ENCODE measurements around the gene PRDM16.

PRDM16 gene

DNA sequence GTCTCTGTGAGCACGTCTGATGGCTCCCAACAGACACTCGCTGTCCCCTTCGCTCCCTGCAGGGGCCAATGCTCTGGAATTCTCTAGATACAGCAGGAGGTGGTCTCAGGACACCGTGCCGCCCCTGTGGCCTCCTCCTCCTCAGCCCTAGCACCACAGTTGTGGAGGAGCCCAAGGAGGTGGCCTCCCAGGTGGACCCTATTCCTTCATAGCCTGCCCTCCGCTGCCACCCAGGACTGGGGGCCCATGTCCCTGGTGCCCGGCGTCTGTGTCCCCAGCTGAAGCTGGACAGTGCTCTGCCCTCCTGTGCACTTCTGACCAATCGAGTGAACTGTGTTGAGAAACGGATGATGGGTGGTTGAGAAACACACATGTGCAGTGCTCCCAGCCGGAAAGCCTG lies 235.7 kb downstream of the PRDM16 start:
- Histone ChIP-seq H3K9me3 (ENCODE audit: control insufficient read depth, low read length) (no peaks in the 10 kb centered on the region), H3K36me3 (ENCODE audit: control insufficient read depth, insufficient read depth, low read length) (no peaks in the 10 kb centered on the region), H3K9ac (ENCODE audit: low read length) (no peak overlapping the region), H3K4me3 (ENCODE audit: low read length) (no peak overlapping the region), H3K27me3 (ENCODE audit: control insufficient read depth, insufficient read depth, low read length) (no peaks in the 10 kb centered on the region), H3K4me1 (ENCODE audit: control insufficient read depth, insufficient read depth, low read length) (no peaks in the 10 kb centered on the region)

DNA sequence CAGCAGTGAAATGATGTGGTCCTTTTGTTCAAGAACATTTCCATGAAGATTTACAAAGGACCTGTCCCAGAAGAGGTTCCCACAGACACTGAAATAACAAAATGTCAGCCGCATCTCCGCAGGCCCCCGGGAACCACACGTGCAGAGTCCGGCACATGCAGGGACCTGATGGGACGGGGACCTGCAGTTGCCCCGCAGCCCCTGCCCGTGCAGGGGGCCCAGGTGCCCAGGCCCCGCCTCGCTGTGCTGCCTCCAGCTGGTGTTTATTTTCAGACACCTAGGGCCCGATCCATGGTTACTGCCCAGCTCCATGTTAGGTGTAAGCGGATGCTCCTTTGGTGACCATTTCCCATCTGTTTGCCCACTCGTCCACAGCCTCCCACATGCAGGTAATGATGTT lies 236.2 kb downstream of the PRDM16 start:
- Histone ChIP-seq H3K27me3 (ENCODE audit: control insufficient read depth, insufficient read depth, low read length) (no peaks in the 10 kb centered on the region), H3K4me1 (ENCODE audit: control insufficient read depth, insufficient read depth, low read length) (no peaks in the 10 kb centered on the region), H3K4me3 (ENCODE audit: low read length) (no peak overlapping the region), H3K9ac (ENCODE audit: low read length) (no peak overlapping the region), H3K9me3 (ENCODE audit: control insufficient read depth, low read length) (no peaks in the 10 kb centered on the region), H3K36me3 (ENCODE audit: control insufficient read depth, insufficient read depth, low read length) (no peaks in the 10 kb centered on the region)

DNA sequence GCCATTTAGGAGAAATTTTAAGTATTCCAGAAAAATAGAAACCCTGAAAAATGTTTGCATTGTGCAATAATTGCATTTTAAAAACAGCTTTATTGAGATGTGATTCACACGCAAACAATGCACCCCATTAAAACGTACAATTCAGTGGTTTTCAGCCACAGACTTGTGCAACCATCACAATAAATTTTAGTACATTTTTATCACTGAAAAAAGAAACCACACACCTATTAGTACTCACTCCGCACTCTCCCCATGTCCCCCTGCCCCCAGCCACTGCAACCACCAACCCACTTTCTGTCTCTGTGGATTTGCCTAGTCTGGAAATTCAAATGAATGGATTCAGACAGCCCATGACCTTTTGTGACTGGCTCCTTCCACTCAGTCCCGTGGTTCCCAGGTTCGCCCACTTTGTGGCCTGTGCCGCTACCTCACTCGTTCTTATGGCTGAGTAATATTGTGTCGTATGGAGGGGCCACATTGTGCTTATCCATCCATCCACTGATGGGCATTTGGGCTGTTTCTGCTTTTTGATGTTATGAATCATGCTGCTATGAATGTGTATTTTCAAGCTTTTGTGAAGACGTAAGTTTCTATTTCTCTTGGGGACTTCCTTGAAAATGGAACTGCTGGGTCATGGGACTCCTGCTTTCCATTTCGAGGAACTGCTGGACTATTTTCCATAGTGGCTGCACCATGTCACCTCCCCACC lies 237.7 kb downstream of the PRDM16 start:
- no peak overlapping the region for H3K4me3 ChIP-seq (ENCODE audit: low read length)
- H3K27me3 ChIP-seq (ENCODE audit: control insufficient read depth, insufficient read depth, low read length) = no peaks in the 10 kb centered on the region
- no peaks in the 10 kb centered on the region for H3K4me1 ChIP-seq (ENCODE audit: control insufficient read depth, insufficient read depth, low read length)
- no peaks in the 10 kb centered on the region for H3K36me3 ChIP-seq (ENCODE audit: control insufficient read depth, insufficient read depth, low read length)
- no peak overlapping the region for H3K9ac ChIP-seq (ENCODE audit: low read length)
- no peaks in the 10 kb centered on the region for H3K9me3 ChIP-seq (ENCODE audit: control insufficient read depth, low read length)

DNA sequence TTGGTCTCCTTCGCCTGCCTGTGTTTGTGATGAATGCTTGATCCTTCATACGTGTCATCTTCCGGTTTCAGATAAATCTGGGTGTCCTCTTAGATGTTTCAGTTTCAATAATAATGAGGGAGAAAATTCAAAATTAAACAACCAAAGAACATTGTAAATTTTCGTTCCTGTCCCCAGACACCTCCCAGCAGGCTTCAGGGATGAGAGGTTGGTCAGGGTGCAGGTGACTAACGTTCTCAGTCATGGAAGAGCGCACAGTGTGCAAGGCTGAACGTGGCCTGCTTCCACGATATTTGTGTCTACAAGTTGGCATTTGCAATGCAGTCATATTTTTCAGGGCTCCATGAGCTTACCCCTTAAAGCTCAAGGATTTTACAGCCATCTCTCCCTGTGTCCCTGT lies 238.4 kb downstream of the PRDM16 start:
- no peaks in the 10 kb centered on the region for H3K36me3 ChIP-seq (ENCODE audit: control insufficient read depth, insufficient read depth, low read length)
- no peaks in the 10 kb centered on the region for H3K9me3 ChIP-seq (ENCODE audit: control insufficient read depth, low read length)
- H3K9ac ChIP-seq (ENCODE audit: low read length) = no peak overlapping the region
- H3K4me1 ChIP-seq (ENCODE audit: control insufficient read depth, insufficient read depth, low read length) = no peaks in the 10 kb centered on the region
- no peaks in the 10 kb centered on the region for H3K27me3 ChIP-seq (ENCODE audit: control insufficient read depth, insufficient read depth, low read length)
- no peak overlapping the region for H3K4me3 ChIP-seq (ENCODE audit: low read length)

DNA sequence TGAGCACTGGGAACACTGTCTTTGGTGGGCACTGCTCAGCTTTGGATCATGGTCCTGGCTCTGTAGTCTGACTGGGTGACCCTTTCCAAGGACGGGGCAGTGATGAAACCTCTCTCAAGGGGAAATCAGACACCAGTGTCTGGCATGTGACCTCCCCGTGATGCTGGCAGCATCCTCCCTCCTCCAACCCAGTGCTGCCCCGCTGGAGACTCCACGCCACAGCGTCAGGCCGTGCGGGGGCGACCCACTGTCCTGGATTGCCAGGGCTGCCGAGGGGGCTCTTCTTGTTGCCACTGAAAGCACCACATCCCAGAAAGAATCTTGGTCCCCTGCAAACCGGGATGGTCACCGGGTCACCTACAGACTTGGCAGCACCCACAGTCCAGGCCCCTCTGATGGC lies 239.1 kb downstream of the PRDM16 start:
- Histone ChIP-seq H3K4me3 (ENCODE audit: low read length) (no peak overlapping the region), H3K9ac (ENCODE audit: low read length) (no peak overlapping the region), H3K4me1 (ENCODE audit: control insufficient read depth, insufficient read depth, low read length) (peaks cover 5% of the 10 kb centered on the region), H3K9me3 (ENCODE audit: control insufficient read depth, low read length) (no peaks in the 10 kb centered on the region), H3K36me3 (ENCODE audit: control insufficient read depth, insufficient read depth, low read length) (no peaks in the 10 kb centered on the region), H3K27me3 (ENCODE audit: control insufficient read depth, insufficient read depth, low read length) (no peaks in the 10 kb centered on the region)

DNA sequence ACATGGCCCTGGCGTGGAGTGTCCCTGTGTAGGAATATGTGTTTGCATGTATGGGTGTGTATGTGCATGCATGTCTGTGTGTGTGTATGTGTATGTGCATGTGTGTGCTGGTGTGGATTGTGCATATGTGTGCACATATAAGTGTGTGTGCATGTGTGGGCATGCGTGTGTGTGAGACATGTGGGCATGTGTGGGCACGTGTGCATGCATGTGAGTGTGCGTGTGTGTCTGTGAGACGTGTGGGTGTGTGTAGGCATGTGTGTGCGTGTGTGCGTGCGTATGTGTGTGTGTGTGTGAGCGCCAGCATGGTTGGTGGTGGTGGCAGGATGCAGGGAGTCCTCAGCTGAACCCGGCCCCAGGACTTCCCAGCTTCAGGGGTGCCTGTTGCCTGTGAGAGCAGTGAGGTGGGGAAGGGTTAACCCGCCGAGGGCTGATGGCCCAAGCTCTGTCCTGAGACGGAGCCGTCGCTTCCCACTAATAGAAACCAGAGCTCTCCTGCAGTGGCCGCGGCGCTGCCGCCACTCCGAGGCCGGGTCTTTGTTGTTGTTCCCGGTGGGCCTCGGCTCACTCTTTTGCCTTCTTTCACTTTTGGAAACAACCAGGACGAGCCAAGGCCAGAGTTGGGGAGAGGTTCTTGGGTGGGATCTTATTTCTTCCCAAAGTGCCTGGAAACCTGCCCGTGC lies 241.9 kb downstream of the PRDM16 start:
- no peaks in the 10 kb centered on the region for H3K9me3 ChIP-seq (ENCODE audit: control insufficient read depth, low read length)
- H3K9ac ChIP-seq (ENCODE audit: low read length) = no peak overlapping the region
- H3K36me3 ChIP-seq (ENCODE audit: control insufficient read depth, insufficient read depth, low read length) = no peaks in the 10 kb centered on the region
- no peak overlapping the region for H3K4me3 ChIP-seq (ENCODE audit: low read length)
- peaks cover 20% of the 10 kb centered on the region for H3K4me1 ChIP-seq (ENCODE audit: control insufficient read depth, insufficient read depth, low read length)
- H3K27me3 ChIP-seq (ENCODE audit: control insufficient read depth, insufficient read depth, low read length) = no peaks in the 10 kb centered on the region

DNA sequence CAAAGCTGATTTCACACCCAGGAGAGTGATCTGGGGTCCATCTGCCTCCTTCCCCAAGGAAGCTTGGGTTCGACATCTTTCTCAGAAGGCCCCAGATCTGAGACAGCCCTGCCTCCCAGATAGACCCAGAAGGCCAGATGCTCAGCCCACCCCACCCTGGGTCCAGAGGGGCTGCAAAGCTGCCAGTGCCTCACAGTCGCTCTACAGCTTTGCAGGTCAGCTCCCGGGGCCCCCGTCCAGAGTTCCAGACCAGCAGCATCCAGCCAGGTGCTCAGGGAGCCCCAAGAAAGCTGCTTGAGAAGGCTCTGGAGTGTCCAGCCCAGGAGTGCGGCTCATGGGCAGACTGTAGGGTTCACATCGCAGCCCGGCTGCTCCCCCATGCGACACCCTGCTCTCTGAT lies 242.7 kb downstream of the PRDM16 start:
- Histone ChIP-seq H3K9ac (ENCODE audit: low read length) (no peak overlapping the region), H3K4me3 (ENCODE audit: low read length) (no peak overlapping the region), H3K9me3 (ENCODE audit: control insufficient read depth, low read length) (no peaks in the 10 kb centered on the region), H3K27me3 (ENCODE audit: control insufficient read depth, insufficient read depth, low read length) (no peaks in the 10 kb centered on the region), H3K4me1 (ENCODE audit: control insufficient read depth, insufficient read depth, low read length) (peaks cover 25% of the 10 kb centered on the region), H3K36me3 (ENCODE audit: control insufficient read depth, insufficient read depth, low read length) (no peaks in the 10 kb centered on the region)

DNA sequence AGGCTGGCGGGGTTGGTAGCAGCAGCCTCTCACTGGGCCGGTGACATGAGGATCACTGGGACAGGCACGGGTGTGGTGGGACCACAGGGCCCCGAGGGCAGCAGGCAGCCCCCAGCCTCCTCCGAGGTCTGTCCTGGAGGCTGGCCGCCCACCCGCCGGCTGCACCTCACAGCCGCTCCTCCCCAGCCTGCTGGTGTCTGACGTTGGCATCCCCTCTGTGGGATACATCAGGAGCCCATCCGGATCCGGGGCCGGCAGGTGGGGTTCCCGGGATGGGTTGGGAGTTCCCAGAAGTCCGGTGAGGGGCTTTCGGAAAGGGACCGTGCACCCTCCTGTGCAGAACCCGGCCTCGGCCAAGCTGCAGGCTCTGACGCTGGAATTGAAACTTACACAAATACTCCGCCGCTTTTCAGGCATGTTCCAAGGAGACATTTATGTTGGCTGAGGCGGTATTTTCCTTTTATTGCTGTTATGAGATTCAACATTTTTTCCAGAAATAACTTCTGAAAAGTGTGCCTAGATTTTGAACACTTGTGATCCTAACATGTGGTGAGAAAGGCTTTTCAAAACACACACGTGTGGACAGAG lies 243.4 kb downstream of the PRDM16 start:
- Histone ChIP-seq H3K4me3 (ENCODE audit: low read length) (no peak overlapping the region), H3K4me1 (ENCODE audit: control insufficient read depth, insufficient read depth, low read length) (peaks cover 26% of the 10 kb centered on the region), H3K27me3 (ENCODE audit: control insufficient read depth, insufficient read depth, low read length) (no peaks in the 10 kb centered on the region)

DNA sequence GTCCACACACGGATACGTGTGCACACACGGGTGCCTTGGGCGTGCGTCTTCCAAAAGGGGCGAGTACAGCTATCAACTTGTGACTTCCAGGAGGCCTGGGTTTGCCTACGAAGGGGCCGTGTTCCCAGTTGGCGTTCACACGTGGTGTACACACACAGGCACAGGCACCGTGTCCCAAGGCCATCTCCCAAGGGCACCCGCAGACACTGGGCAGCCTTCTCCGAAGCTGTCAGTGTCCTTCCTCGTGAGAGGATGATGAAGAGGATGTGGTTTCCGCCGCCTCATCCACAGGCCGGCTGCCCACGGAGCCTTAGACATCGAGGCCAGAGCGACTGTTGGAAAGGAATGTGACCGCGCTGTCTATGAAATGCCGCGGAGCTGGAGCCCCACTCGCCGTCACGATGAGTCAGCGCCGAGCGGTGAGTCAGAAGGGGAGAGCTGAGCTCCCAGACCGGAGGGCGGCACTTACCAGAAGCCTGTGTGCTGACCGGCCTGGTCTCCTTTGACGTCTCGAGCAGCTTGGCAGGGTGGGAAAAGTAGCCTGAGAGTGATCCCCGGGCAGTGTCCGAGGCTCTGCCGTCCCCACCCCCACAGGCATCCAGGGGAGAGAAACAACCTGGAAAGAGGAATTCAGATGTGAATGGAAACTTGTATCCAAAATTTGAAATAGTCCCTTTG lies 244.0 kb downstream of the PRDM16 start:
- Histone ChIP-seq H3K4me1 (ENCODE audit: control insufficient read depth, insufficient read depth, low read length) (peaks cover 26% of the 10 kb centered on the region), H3K4me3 (ENCODE audit: low read length) (no peak overlapping the region), H3K36me3 (ENCODE audit: control insufficient read depth, insufficient read depth, low read length) (no peaks in the 10 kb centered on the region), H3K9ac (ENCODE audit: low read length) (peak overlapping the region; percentile 54), H3K27me3 (ENCODE audit: control insufficient read depth, insufficient read depth, low read length) (no peaks in the 10 kb centered on the region), H3K9me3 (ENCODE audit: control insufficient read depth, low read length) (no peaks in the 10 kb centered on the region)

More for the DNA sequence above, 243.4 kb downstream of the PRDM16 start:
- Histone ChIP-seq H3K36me3 (ENCODE audit: control insufficient read depth, insufficient read depth, low read length) (no peaks in the 10 kb centered on the region), H3K9me3 (ENCODE audit: control insufficient read depth, low read length) (no peaks in the 10 kb centered on the region), H3K9ac (ENCODE audit: low read length) (no peak overlapping the region)

DNA sequence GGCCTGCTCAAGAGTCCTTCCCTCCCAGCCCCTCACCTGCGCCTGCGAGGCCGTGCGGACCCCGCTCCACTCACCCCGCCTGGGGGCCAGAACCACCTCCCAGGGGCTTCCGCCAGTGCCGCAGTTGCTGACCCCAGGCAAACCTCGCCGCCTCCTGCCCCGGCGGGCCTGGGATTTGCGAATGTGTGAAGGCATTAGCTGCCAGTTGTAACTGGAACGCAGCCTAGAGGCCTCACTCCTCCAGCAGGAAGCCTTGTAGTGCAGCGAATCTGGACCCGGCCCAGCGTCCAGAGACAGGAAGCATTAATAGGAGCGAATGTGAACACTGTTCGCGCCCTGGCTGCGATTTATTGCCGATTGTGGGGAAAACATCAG lies 244.6 kb downstream of the PRDM16 start:
- Histone ChIP-seq H3K4me1 (ENCODE audit: control insufficient read depth, insufficient read depth, low read length) (peaks cover 27% of the 10 kb centered on the region), H3K27me3 (ENCODE audit: control insufficient read depth, insufficient read depth, low read length) (no peaks in the 10 kb centered on the region), H3K4me3 (ENCODE audit: low read length) (no peak overlapping the region), H3K36me3 (ENCODE audit: control insufficient read depth, insufficient read depth, low read length) (no peaks in the 10 kb centered on the region), H3K9ac (ENCODE audit: low read length) (peak overlapping the region; percentile 54), H3K9me3 (ENCODE audit: control insufficient read depth, low read length) (no peaks in the 10 kb centered on the region)

DNA sequence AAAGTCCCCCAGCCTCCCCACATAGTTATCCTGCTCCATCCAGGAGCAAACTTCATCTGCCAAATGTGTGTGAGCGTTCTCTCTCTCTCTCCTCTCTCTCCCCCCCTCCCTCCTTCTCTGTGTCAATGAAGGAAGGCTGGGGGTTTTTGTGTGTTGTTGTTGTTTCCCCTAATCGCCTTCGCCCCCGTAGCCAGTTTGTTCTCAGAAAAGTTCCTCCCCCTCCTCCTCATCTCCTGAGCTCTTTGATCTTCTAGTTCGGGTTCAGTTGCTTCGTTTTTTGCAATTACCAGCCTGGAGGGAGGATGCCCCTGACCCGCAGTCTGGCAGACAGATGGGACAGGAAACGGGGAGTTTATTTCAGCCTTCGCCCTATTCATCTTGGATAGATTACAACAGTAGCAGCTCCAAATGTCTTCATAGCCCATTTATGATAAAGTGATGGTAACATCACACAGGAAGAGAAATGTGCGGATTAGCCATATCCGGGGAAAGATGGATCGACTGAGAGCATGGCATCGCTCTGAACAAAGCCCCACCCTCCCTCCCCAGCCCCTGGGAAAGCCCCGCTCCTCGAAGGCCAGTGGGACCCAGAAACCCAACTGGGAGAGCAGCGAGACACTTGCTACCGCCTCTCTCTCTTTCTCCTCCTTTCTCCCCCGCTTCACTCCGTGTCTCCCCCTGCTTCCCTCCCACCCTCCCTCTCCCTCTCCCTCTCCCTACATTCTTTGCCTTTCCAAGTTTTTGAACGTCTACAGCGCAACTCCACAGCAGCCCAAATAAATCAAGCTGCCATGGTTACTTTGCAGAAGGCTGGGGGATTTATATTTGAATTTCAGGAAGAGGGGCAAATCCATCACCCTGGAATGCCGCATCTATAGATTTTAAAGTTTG lies 245.7 kb downstream of the PRDM16 start:
- Histone ChIP-seq H3K36me3 (ENCODE audit: control insufficient read depth, insufficient read depth, low read length) (no peaks in the 10 kb centered on the region), H3K9ac (ENCODE audit: low read length) (no peak overlapping the region)

More for the DNA sequence above, 245.7 kb downstream of the PRDM16 start:
- Histone ChIP-seq H3K9me3 (ENCODE audit: control insufficient read depth, low read length) (no peaks in the 10 kb centered on the region), H3K4me1 (ENCODE audit: control insufficient read depth, insufficient read depth, low read length) (peaks cover 38% of the 10 kb centered on the region), H3K4me3 (ENCODE audit: low read length) (no peak overlapping the region), H3K27me3 (ENCODE audit: control insufficient read depth, insufficient read depth, low read length) (no peaks in the 10 kb centered on the region)
